GM11168 (cell line): ENCODE results near the gene MYL10.
"Not testable (repeated sequence)": the region's sequence is repeated elsewhere in the genome, so short reads cannot be mapped to it uniquely, and the experiment has no call there.

Experiments
- in situ Hi-C: fragments of 300-500 bp; cut with MboI; formaldehyde crosslinking; loops from one replicate; pipeline ENCODE4 v1.12.0; 2022; ENCODE audit warnings: low sequenced_read_pairs; ENCODE audit not compliant: unreplicated experiment

Gene MYL10

GRCh38 chr7:101620991-101621390 is 8.1 kb downstream of the MYL10 start:
- in situ Hi-C loops, result no loop called here

- in situ Hi-C loops, result no loop called here
Measured at GRCh38 chr7:101620395-101620794, 8.7 kb downstream of the MYL10 start.

- in situ Hi-C loops, result no loop called here
Measured at GRCh38 chr7:101618916-101619315, 10.2 kb downstream of the MYL10 start.

GRCh38 chr7:101618207-101618839 is 10.8 kb downstream of the MYL10 start:
- in situ Hi-C loops, result no loop called here

GRCh38 chr7:101617451-101618206 is 11.5 kb downstream of the MYL10 start:
- in situ Hi-C loops, result no loop called here

GRCh38 chr7:101615446-101615845 is 13.7 kb downstream of the MYL10 start:
- in situ Hi-C loops, result no loop called here

GRCh38 chr7:101614939-101615302 is 14.2 kb downstream of the MYL10 start:
- in situ Hi-C loops, result no loop called here

- in situ Hi-C loops, result no loop called here
Measured at GRCh38 chr7:101614098-101614938, 14.8 kb downstream of the MYL10 start.

- in situ Hi-C loops, result no loop called here
Measured at GRCh38 chr7:101612885-101613515, 16.1 kb downstream of the MYL10 start.

- in situ Hi-C loops, result no loop called here
Measured at GRCh38 chr7:101608772-101609713, 20.1 kb downstream of the MYL10 start.

GRCh38 chr7:101606498-101606923 is 22.6 kb downstream of the MYL10 start:
- in situ Hi-C loops, result no loop called here

GRCh38 chr7:101605611-101606497 is 23.2 kb downstream of the MYL10 start:
- in situ Hi-C loops, result no loop called here

- in situ Hi-C loops, result not testable (repeated sequence)
Measured at GRCh38 chr7:101604934-101605332, 24.2 kb downstream of the MYL10 start.

GRCh38 chr7:101604331-101604933 is 24.7 kb downstream of the MYL10 start:
- in situ Hi-C loops, result no loop called here

- in situ Hi-C loops, result no loop called here
Measured at GRCh38 chr7:101602484-101603241, 26.4 kb downstream of the MYL10 start.

GRCh38 chr7:101602082-101602481 is 27.0 kb downstream of the MYL10 start:
- in situ Hi-C loops, result no loop called here

- in situ Hi-C loops, result no loop called here
Measured at GRCh38 chr7:101599787-101600186, 29.3 kb downstream of the MYL10 start.
